ENCODE results near the gene PDGFD.

The PDGFD gene

GRCh38 chr11:103947546-103947919 lies 216.4 kb downstream of the PDGFD start:
- no peak for DNase-seq

GRCh38 chr11:103946793-103947545 lies 217.0 kb downstream of the PDGFD start:
- DNase-seq: no peak

GRCh38 chr11:103944251-103944940 lies 219.6 kb downstream of the PDGFD start:
- no peak for DNase-seq

- DNase-seq: peak in 1 of 3 donors; percentile 2
Observed at GRCh38 chr11:103942646-103943045, 221.3 kb downstream of the PDGFD start.

DNA sequence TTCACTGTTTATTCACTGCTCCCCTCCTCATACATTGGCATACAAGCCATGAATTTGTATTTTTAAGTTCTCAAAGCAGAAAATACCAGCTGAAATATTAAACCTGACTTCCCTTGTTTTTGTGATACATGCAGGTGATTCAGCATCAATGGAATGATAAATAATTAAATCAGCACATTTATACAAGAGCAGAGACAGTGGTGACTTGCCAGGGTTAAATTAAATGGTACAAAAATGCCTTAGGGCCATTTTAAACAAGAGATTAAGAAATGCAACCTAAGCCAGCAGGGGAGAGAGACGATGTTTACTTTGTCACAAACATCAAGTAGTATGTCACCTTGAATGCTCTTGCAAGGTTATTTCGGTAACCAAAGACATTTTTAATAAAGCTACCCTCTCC lies 223.4 kb downstream of the PDGFD start:
- no peak for DNase-seq

DNA sequence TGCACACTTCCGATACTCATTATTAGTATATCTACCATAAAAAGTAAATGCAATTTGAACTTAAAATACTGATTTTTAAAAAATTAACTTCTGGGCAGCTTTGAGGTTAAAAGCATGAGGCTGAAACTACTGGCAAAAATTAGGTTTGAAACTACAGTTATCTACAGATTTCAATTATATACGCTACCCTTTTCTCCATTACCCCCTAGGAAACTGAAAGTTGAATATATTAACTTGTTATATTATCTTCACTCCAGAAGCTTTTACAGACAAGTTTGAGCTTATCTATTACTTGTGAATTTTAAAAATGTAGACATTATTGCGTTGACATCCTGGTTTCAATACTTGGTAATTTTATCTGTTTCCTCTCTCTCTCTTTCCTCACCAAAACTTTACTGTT lies 224.3 kb downstream of the PDGFD start:
- DNase-seq: no peak

DNA sequence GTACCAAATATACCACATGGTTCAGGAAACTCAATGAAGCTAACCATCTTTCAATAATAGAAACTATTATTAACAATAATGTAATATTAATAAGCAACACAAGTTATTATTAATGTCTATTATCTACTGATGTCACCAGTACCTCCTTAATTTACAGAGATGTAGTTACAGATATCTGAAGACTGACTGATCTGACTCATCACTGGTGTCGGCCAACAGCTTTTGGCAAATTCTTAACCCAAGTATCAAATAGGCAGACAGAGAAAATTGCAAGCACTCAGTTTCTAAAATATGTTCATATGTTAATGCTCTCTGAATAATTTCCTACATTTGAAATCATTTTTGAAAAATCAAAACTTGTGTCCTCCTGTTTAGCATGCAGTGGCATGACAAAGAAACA lies 227.9 kb downstream of the PDGFD start:
- no peak for DNase-seq

DNA sequence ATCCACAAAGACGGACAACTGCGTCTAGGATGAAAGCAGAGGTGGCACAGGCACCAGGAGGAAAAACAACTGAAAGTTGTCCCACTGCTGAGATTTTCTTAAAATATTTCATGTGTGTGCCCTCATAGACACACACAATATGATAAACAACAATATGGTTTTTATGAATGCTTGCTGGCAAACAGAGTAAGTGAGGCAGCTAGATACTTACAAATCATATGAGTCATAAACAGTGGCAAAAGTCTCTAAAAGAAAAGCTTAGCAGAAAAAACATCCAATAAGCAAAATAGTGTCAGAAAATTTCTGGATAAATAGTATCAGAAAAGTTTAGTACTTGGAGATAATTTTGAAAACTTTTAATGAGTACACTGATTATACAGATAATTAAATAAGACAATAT lies 228.7 kb downstream of the PDGFD start:
- no peak for DNase-seq

DNA sequence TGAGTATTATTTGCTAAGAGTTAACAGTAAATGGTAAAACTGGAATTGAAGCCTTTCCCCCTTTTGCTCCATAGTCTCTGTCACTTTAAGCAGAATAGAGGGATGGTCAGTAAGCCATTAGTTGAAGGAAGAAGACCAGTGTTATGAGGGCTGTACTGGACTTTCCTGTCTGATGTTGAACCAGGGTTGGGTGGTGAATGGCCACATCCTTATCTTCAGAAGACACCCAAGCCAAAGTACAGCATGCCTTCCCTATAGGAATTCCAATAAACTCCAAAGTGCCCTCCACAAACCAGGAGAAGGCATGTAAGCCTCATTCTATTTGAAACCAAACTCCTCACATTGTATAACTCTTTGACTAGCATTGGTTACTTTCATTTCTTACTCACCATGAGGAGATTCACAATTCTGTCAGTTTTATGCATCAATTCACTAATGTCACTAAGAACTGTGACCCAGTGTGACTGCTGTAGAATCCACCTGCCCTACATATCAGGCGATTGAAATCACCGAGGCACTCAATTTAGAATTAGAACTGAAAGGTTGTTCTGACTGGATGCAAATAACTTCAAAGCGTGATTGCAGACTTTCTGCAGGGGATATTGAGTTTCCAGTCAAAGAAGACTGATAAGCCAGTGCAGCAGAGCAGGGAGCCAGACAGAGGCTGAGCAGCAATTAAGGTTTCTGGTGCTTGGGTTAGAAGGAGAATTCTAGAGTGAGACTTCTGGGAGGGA lies 234.6 kb downstream of the PDGFD start:
- no peak for DNase-seq

DNA sequence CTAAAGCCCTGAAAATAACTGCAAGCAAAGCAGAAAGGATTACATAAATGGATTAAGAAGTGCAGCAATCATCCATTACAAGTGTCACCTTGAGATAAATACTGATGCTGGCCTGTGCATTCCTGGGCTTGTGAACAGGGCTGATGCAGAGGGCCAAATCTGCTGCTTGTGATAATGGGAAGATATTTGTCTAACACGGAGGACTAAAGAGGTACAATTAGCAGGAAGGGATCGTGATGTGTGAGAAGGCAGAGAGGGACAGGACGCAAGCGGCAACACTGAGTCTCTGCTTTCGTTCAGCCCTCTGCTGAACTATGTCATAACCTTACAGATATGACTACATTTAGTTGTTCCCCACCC lies 235.2 kb downstream of the PDGFD start:
- no peak for DNase-seq

- DNase-seq: no peak
Observed at GRCh38 chr11:103928040-103928801, 235.7 kb downstream of the PDGFD start.

DNA sequence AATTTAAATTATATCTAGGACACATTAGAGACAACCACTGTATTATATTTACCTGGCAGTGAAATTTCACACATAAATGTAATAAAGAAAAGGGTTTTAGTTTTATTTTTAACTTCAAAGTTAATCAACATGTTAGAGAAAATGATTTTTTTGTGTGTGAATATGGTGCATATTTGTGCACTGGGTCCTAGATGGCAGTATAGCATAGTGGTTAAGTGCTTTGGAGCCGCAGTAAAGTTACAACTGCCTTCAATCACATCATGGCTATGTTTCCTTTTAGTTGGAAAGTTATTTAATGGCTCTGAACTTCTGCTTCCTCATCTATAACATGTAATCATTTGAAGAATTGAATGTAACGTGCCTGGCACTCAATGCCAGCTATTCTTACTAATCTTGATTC lies 236.4 kb downstream of the PDGFD start:
- peak; percentile 35 to 50 (median 50) for DNase-seq

DNA sequence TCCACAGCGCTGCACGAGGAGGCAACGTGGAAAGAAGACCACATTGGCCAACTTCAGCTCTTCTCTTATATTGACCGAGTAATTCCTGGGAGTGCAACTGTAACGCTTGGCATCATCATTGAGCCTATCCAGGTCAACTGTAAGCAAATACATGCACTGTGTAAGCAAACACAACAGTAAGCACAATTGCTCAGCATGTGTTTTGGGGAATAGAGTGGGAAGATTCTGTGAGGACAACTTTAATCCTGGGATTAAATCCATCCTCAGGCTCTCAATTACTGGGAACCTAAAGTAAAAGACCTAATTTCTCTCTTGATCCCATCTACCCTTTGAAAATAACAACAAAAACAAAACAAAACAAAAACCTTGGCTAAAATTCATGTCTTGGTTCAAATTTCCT lies 237.0 kb downstream of the PDGFD start:
- no peak for DNase-seq

GRCh38 chr11:103924166-103925013 lies 239.6 kb downstream of the PDGFD start:
- no peak for DNase-seq

- DNase-seq: no peak
Observed at GRCh38 chr11:103923451-103923931, 240.5 kb downstream of the PDGFD start.

DNA sequence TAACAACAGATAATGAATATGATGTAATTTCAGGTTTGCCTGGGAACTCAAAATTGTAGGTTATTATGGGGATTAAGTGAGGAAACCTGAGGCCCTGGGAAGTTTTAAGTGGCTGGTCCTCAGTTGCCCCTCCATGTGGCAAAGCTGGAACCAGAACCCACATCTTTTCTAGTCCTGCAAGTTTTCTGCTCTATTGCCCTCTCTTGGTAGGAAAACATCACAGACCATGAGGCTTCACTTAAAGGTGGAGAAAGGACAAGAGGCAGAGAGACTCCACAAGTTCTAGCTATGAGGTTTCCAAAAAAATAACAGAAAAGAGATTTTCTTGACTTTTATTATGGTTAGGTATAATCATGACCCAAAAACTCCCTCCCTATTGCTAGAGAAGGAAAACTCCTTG lies 243.0 kb downstream of the PDGFD start:
- DNase-seq: no peak

DNA sequence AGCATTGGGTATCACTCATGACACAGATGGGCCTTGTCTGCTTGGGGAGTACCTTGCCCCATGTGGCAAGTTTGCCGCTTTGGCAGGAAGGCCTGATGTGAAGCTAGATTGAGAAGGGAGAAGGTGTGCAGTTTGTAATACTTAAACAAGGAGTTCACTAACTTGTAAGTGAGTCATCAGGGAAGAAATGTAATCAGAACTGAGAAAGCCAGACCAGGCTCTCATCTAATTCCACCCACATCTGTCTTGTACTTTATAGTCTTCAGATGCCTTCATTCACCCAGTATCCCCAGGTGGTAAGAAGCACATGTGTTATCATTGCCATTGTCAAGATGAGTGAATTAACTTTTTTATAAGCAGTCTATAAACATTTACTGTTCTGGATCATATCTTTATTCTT lies 243.5 kb downstream of the PDGFD start:
- no peak for DNase-seq

GRCh38 chr11:103910721-103911120 lies 253.2 kb downstream of the PDGFD start:
- DNase-seq: no peak

- peak; percentile 12 to 35 (median 29) for DNase-seq
Observed at GRCh38 chr11:103907548-103908455, 256.1 kb downstream of the PDGFD start.

DNA sequence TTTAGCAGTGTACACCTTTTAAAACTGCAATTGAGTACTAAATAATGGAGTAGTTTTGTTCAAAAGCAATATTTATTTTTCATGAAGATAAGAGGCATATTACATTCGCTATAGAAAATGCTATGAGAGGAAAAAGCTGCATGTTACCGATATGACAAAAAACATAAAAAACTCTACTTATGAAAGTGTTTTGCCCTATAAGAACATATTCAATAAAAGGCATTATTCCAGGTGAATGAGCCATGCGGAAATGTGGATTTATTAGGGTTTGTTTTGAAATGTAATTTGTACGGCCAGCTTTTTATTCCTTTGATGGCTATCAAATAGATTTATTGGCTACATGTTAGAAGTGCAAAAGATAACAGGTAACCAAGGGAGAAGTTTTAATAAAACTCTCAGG lies 256.8 kb downstream of the PDGFD start:
- no peak for DNase-seq

- DNase-seq: no peak
Observed at GRCh38 chr11:103906291-103906867, 257.6 kb downstream of the PDGFD start.
